SU-DHL-6 (cell line): ENCODE data around the gene PNPLA2.

Experiments used
- EZH2phosphoT487 ChIP-seq: fragments of 200-600 bp; sonication (generic), shearing (Covaris generic); conservative IDR thresholded peaks from 2 replicates; pipeline ENCODE4 v1.6.1; 2018; ENCODE audit warnings: mild to moderate bottlenecking, antibody characterized with exemption, low read length, moderate library complexity, mixed read lengths
- TF ChIP-seq, protein P1 (sequence below): fragments of 200-600 bp; sonication (generic); IDR thresholded peaks from one replicate; pipeline ENCODE4 v1.5.1; 2017; ENCODE audit warnings: antibody characterized with exemption, mild to moderate bottlenecking, low read length, moderate library complexity; ENCODE audit not compliant: insufficient read depth, poor library complexity, severe bottlenecking

DNA sequence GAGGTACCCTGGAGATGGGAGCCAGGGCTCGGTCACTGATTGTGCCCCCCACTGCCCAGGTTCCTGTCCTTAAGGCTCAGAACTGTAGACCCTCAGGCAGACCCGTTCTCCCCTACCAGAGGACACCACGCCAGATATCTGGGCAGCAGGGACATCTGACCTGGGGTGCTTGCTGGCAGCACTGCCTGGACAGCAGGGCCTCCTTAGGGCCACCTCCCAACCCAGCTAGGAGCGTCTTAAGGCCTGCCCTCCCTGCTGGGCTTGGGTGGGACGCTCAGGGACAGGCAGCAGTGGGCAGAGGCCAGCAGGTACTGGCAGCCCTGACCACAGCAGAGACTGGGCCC is 20.5 kb downstream of the PNPLA2 start:
- TF ChIP-seq, protein P1, sequence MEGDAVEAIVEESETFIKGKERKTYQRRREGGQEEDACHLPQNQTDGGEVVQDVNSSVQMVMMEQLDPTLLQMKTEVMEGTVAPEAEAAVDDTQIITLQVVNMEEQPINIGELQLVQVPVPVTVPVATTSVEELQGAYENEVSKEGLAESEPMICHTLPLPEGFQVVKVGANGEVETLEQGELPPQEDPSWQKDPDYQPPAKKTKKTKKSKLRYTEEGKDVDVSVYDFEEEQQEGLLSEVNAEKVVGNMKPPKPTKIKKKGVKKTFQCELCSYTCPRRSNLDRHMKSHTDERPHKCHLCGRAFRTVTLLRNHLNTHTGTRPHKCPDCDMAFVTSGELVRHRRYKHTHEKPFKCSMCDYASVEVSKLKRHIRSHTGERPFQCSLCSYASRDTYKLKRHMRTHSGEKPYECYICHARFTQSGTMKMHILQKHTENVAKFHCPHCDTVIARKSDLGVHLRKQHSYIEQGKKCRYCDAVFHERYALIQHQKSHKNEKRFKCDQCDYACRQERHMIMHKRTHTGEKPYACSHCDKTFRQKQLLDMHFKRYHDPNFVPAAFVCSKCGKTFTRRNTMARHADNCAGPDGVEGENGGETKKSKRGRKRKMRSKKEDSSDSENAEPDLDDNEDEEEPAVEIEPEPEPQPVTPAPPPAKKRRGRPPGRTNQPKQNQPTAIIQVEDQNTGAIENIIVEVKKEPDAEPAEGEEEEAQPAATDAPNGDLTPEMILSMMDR, result no peak
- no peak for TF ChIP-seq EZH2phosphoT487
